Spleen (tissue), 7 donors: ENCODE results near the gene SNPH.

Experiments used
- CTCF ChIP-seq, 11 experiments: fragments of 200-600 bp in 7 of 11; fragments of 450-650 bp in 4 of 11; sonication (generic) in 4 of 11; IDR thresholded peaks in 8 of 11; conservative IDR thresholded peaks in 3 of 11; 1 replicate in 7 of 11; 2 replicates in 4 of 11; pipeline versions ENCODE4 v1.4.0 to v1.8.0; 2016 to 2021; ENCODE audit warnings: antibody characterized with exemption in 11 of 11, inconsistent platforms in 4 of 11, mild to moderate bottlenecking in 1 of 11
- POLR2A ChIP-seq, 3 donors: fragments of 450-650 bp; IDR thresholded peaks; one replicate each; pipeline ENCODE4 v1.5.1; 2017; ENCODE audit warnings: antibody characterized with exemption in 3 of 3, mild to moderate bottlenecking in 1 of 3
- POLR2AphosphoS5 ChIP-seq, 3 donors: sonication (generic); formaldehyde crosslinking; IDR thresholded peaks; one replicate each; pipeline ENCODE4 v1.5.1; 2017; ENCODE audit warnings: antibody characterized with exemption in 3 of 3
- donor health status: DM: no; HTN: no; CAD: no; lungs with moderate emphysema.
- donor health status: DM: no; HTN: no; CAD: no.
- donor health status: DM: no; HTN: no; CAD: no.

- TF ChIP-seq POLR2AphosphoS5 (IDR thresholded peaks at IDR 0.05), result no peak
- no peak for TF ChIP-seq CTCF (IDR thresholded peaks at IDR 0.05 in 8 of 11, conservative IDR thresholded peaks at IDR 0.05 in 3 of 11)
- TF ChIP-seq POLR2A (IDR thresholded peaks at IDR 0.05), result no peak
Measured at GRCh38 chr20:1308702-1309095, 42.6 kb downstream of the SNPH start.
